WTC11 (cell line): Measurements from ENCODE around the gene NEURL2.

ENCODE experiments used
- ATF6 ChIP-seq: sonication (generic); formaldehyde crosslinking; IDR thresholded peaks from 2 replicates; pipeline ENCODE4 v1.8.1; 2023; ENCODE audit warnings: mild to moderate bottlenecking, missing genetic modification reagents
- CTCF ChIP-seq: fragments of 200-600 bp; IDR thresholded peaks from 2 replicates; pipeline ENCODE4 v1.8.0; 2022; ENCODE audit warnings: antibody characterized with exemption
- IRF1 ChIP-seq: sonication (generic); formaldehyde crosslinking; IDR thresholded peaks from 2 replicates; pipeline ENCODE4 v1.8.0; 2023; ENCODE audit warnings: missing genetic modification reagents
- MAX ChIP-seq: sonication (generic); formaldehyde crosslinking; IDR thresholded peaks from 2 replicates; pipeline ENCODE4 v1.8.0; 2022; ENCODE audit warnings: mild to moderate bottlenecking, missing genetic modification reagents
- SP1 ChIP-seq: sonication (generic); formaldehyde crosslinking; conservative IDR thresholded peaks from 2 replicates; pipeline ENCODE4 v1.8.1; 2022; ENCODE audit warnings: missing genetic modification reagents

GRCh38 chr20:45902199-45902701, 11.2 kb upstream of the NEURL2 start:
- no peak for TF ChIP-seq SP1 (CRISPR knock-in tag)
- TF ChIP-seq MAX = no peak
- TF ChIP-seq IRF1 (CRISPR knock-in tag) = no peak
- no peak for TF ChIP-seq ATF6 (CRISPR knock-in tag)
- no peak for TF ChIP-seq CTCF
